Mucosa of rectum (tissue), 2 donors: ENCODE data around the gene PCDHGA3.
A peak's percentile ranks its signal among the peaks of the same experiment; 100 is the strongest.
"Not testable (repeated sequence)": the region's sequence is repeated elsewhere in the genome, so short reads cannot be mapped to it uniquely, and the experiment has no call there.

ENCODE experiments used
- H3K27ac ChIP-seq, 2 donors: one replicate each; pipeline ENCODE4 v1.7.0; 2013; ENCODE audit warnings: inconsistent platforms in 2 of 2, low read depth in 2 of 2, low read length in 2 of 2
- H3K27me3 ChIP-seq, 2 donors: one replicate each; pipeline ENCODE4 v1.7.0; 2013; ENCODE audit warnings: low read length in 2 of 2; ENCODE audit not compliant: control insufficient read depth in 2 of 2, insufficient read depth in 2 of 2
- H3K36me3 ChIP-seq, 2 donors: one replicate each; pipeline ENCODE4 v1.7.0; 2013; ENCODE audit warnings: low read length in 2 of 2; ENCODE audit not compliant: control insufficient read depth in 2 of 2, insufficient read depth in 2 of 2
- H3K4me1 ChIP-seq, 2 donors: one replicate each; pipeline ENCODE4 v1.7.0; 2013; ENCODE audit warnings: low read length in 2 of 2, mild to moderate bottlenecking in 1 of 2; ENCODE audit not compliant: control insufficient read depth in 2 of 2, insufficient read depth in 2 of 2
- H3K4me3 ChIP-seq, 2 donors: one replicate each; pipeline ENCODE4 v1.7.0; 2013; ENCODE audit warnings: low read length in 2 of 2
- H3K9ac ChIP-seq, 2 donors: one replicate each; pipeline ENCODE4 v1.7.0; 2013; ENCODE audit warnings: low read length in 2 of 2, low read depth in 1 of 2, mild to moderate bottlenecking in 1 of 2
- H3K9me3 ChIP-seq, 2 donors: one replicate each; pipeline ENCODE4 v1.7.0; 2013; ENCODE audit warnings: low read length in 2 of 2; ENCODE audit not compliant: control insufficient read depth in 2 of 2
- donor health status: healthy.
- donor health status: Normal muscosa, but diverticular disease.

Gene PCDHGA3

GRCh38 chr5:141362719-141363118 is 19.1 kb downstream of the PCDHGA3 start:
- peaks cover 25 to 41% of the 10 kb centered on the region in 2 donors for H3K9me3 ChIP-seq
- no peak overlapping the region for H3K9ac ChIP-seq
- H3K4me3 ChIP-seq: no peak overlapping the region
- H3K4me1 ChIP-seq: no peaks in the 10 kb centered on the region
- peaks cover 0 to 6% of the 10 kb centered on the region in 2 donors for H3K27me3 ChIP-seq
- H3K36me3 ChIP-seq: no peaks in the 10 kb centered on the region
- H3K27ac ChIP-seq: no peak overlapping the region

- H3K27me3 ChIP-seq: peaks cover 0 to 6% of the 10 kb centered on the region in 2 donors
- H3K27ac ChIP-seq: no peak within 1 kb of the TSS
- H3K9me3 ChIP-seq: peaks cover 25 to 41% of the 10 kb centered on the region in 2 donors
- no peak within 1 kb of the TSS for H3K4me3 ChIP-seq
- H3K36me3 ChIP-seq: no peaks in the 10 kb centered on the region
- no peaks in the 10 kb centered on the region for H3K4me1 ChIP-seq
- no peak within 1 kb of the TSS for H3K9ac ChIP-seq
These were observed 20.5 kb downstream of the PCDHGA3 start, which contains the start of gene PCDHGA5 for GRCh38 chr5:141363952-141364660. TSS of gene PCDHGA5 (plus strand) at chr5:141364162. CDS start at chr5:141364331, 169 bp downstream.

GRCh38 chr5:141366016-141366896 is 22.6 kb downstream of the PCDHGA3 start:
- Histone ChIP-seq H3K27ac (no peak overlapping the region), H3K36me3 (no peaks in the 10 kb centered on the region), H3K4me3 (no peak overlapping the region), H3K4me1 (no peaks in the 10 kb centered on the region), H3K27me3 (peaks cover 0 to 6% of the 10 kb centered on the region in 2 donors), H3K9me3 (peaks cover 29 to 45% of the 10 kb centered on the region in 2 donors), H3K9ac (no peak overlapping the region)

GRCh38 chr5:141369994-141370848 is 26.6 kb downstream of the PCDHGA3 start, which contains the start of gene PCDHGB3:
TSS of gene PCDHGB3 (plus strand) at chr5:141370242. CDS start at chr5:141370395, 153 bp downstream.
- Histone ChIP-seq H3K27ac (no peak within 1 kb of the TSS), H3K9me3 (peaks cover 39 to 43% of the 10 kb centered on the region in 2 donors), H3K9ac (no peak within 1 kb of the TSS), H3K4me1 (no peaks in the 10 kb centered on the region), H3K36me3 (no peaks in the 10 kb centered on the region), H3K27me3 (peaks cover 0 to 4% of the 10 kb centered on the region in 2 donors), H3K4me3 (peak within 1 kb of the TSS; percentile 46 to 58)

GRCh38 chr5:141371572-141372475 is 28.2 kb downstream of the PCDHGA3 start:
- Histone ChIP-seq H3K9ac (no peak overlapping the region), H3K27ac (no peak overlapping the region), H3K4me3 (peak overlapping the region; percentile 11 to 14), H3K36me3 (no peaks in the 10 kb centered on the region), H3K4me1 (no peaks in the 10 kb centered on the region), H3K27me3 (no peaks in the 10 kb centered on the region), H3K9me3 (peaks cover 34 to 37% of the 10 kb centered on the region in 2 donors)

- Histone ChIP-seq H3K4me3 (peak within 1 kb of the TSS in 1 of 2 donors; percentile 15), H3K27me3 (no peaks in the 10 kb centered on the region), H3K4me1 (no peaks in the 10 kb centered on the region), H3K27ac (no peak within 1 kb of the TSS), H3K36me3 (no peaks in the 10 kb centered on the region), H3K9me3 (peaks cover 34 to 37% of the 10 kb centered on the region in 2 donors), H3K9ac (no peak within 1 kb of the TSS)
These were observed 30.2 kb downstream of the PCDHGA3 start, which contains the start of gene PCDHGA6 for GRCh38 chr5:141373673-141374317. TSS of gene PCDHGA6 (plus strand) at chr5:141373891. CDS start at chr5:141374084, 193 bp downstream.

- peak overlapping the region in 1 of 2 donors; percentile 15 for H3K4me3 ChIP-seq
These were observed 31.0 kb downstream of the PCDHGA3 start for GRCh38 chr5:141374627-141375026.

GRCh38 chr5:141375444-141376155 is 32.0 kb downstream of the PCDHGA3 start:
- peaks cover 28 to 37% of the 10 kb centered on the region in 2 donors for H3K9me3 ChIP-seq
- not testable (repeated sequence) for H3K27me3 ChIP-seq, H3K4me3 ChIP-seq, H3K4me1 ChIP-seq, H3K9ac ChIP-seq, H3K27ac ChIP-seq, H3K36me3 ChIP-seq

More at GRCh38 chr5:141374627-141375026, 31.0 kb downstream of the PCDHGA3 start:
- Histone ChIP-seq H3K4me1 (no peaks in the 10 kb centered on the region), H3K36me3 (no peaks in the 10 kb centered on the region), H3K27me3 (no peaks in the 10 kb centered on the region), H3K9me3 (peaks cover 34 to 37% of the 10 kb centered on the region in 2 donors), H3K27ac (no peak overlapping the region), H3K9ac (no peak overlapping the region)
